GM21576 (cell line): Measurements from ENCODE around the gene MYO18A.
"Not testable (repeated sequence)": the region's sequence is repeated elsewhere in the genome, so short reads cannot be mapped to it uniquely, and the experiment has no call there.

ENCODE experiments used
- ATAC-seq: cut with Tn5 transposase; IDR thresholded peaks from one replicate; pipeline ENCODE4 v1.9.1; 2021; ENCODE audit warnings: mild to moderate bottlenecking, moderate library complexity; ENCODE audit not compliant: unreplicated experiment

MYO18A gene

GRCh38 chr17:29195465-29196081, 15.4 kb upstream of the MYO18A start:
- ATAC-seq = no peak

GRCh38 chr17:29194669-29195068, 14.5 kb upstream of the MYO18A start:
- no peak for ATAC-seq

GRCh38 chr17:29193146-29193545, 12.9 kb upstream of the MYO18A start:
- no peak for ATAC-seq

GRCh38 chr17:29190592-29191207, 10.5 kb upstream of the MYO18A start:
- ATAC-seq = no peak

- ATAC-seq = no peak
Observed at GRCh38 chr17:29190039-29190438, 9.8 kb upstream of the MYO18A start.

GRCh38 chr17:29189355-29189754, 9.2 kb upstream of the MYO18A start:
- ATAC-seq = no peak

- no peak for ATAC-seq
Observed at GRCh38 chr17:29181226-29181625, 1.0 kb upstream of the MYO18A start.

- ATAC-seq = no peak
Observed at GRCh38 chr17:29180788-29181160, 576 bp upstream of the MYO18A start.

GRCh38 chr17:29179232-29180033, 765 bp downstream of the MYO18A start:
- no peak for ATAC-seq

GRCh38 chr17:29178750-29179231, 1.4 kb downstream of the MYO18A start:
- ATAC-seq = no peak

GRCh38 chr17:29177871-29178749, 2.1 kb downstream of the MYO18A start:
- ATAC-seq = no peak

- no peak for ATAC-seq
Observed at GRCh38 chr17:29177541-29177870, 2.7 kb downstream of the MYO18A start.

GRCh38 chr17:29176558-29177351, 3.4 kb downstream of the MYO18A start:
- ATAC-seq = peak; percentile 51

GRCh38 chr17:29175349-29175748, 4.8 kb downstream of the MYO18A start:
- ATAC-seq = no peak

- no peak for ATAC-seq
Observed at GRCh38 chr17:29172589-29172988, 7.6 kb downstream of the MYO18A start.

- no peak for ATAC-seq
Observed at GRCh38 chr17:29170682-29171081, 9.5 kb downstream of the MYO18A start.

- no peak for ATAC-seq
Observed at GRCh38 chr17:29169806-29170591, 10.2 kb downstream of the MYO18A start.

- not testable (repeated sequence) for ATAC-seq
Observed at GRCh38 chr17:29168759-29169126, 11.5 kb downstream of the MYO18A start.

- ATAC-seq = no peak
Observed at GRCh38 chr17:29168079-29168758, 12.0 kb downstream of the MYO18A start.
